ENCODE results near the gene ALAS1.

Gene ALAS1

GRCh38 chr3:52194485-52195290 lies 3.3 kb upstream of the ALAS1 start:
- no peak for DNase-seq (ENCODE audit: low read depth in 1 of 2, low spot score in 1 of 2)
- Histone ChIP-seq H3K27ac (replicated peaks) (no peak overlapping the region), H3K27me3 (ENCODE audit: insufficient read depth, poor library complexity, severe bottlenecking) (no peaks in the 10 kb centered on the region), H3K4me3 (replicated peaks; ENCODE audit: insufficient read depth, low read length) (no peak overlapping the region)
- no peak for TF ChIP-seq CTCF (IDR thresholded peaks at IDR 0.05; ENCODE audit: insufficient read depth, low read length)
- TF ChIP-seq SPI1 (IDR thresholded peaks at IDR 0.05; ENCODE audit: borderline replicate concordance, low read depth), result no peak
- TF ChIP-seq GABPA (IDR thresholded peaks at IDR 0.05; ENCODE audit: low read depth), result no peak
- TF ChIP-seq POLR2AphosphoS5 (IDR thresholded peaks at IDR 0.05; ENCODE audit: low read depth), result no peak
- TF ChIP-seq REST (IDR thresholded peaks at IDR 0.05; ENCODE audit: insufficient replicate concordance, low read depth), result no peak

- no peak for TF ChIP-seq POLR2AphosphoS5 (IDR thresholded peaks at IDR 0.05; ENCODE audit: low read depth)
- no peak for TF ChIP-seq CTCF (IDR thresholded peaks at IDR 0.05; ENCODE audit: insufficient read depth, low read length)
- TF ChIP-seq REST (IDR thresholded peaks at IDR 0.05; ENCODE audit: insufficient replicate concordance, low read depth), result no peak
- no peak for TF ChIP-seq GABPA (IDR thresholded peaks at IDR 0.05; ENCODE audit: low read depth)
- TF ChIP-seq SPI1 (IDR thresholded peaks at IDR 0.05; ENCODE audit: borderline replicate concordance, low read depth), result no peak
- Histone ChIP-seq H3K27ac (replicated peaks) (peak overlapping the region; percentile 88), H3K4me3 (replicated peaks; ENCODE audit: insufficient read depth, low read length) (no peak overlapping the region), H3K27me3 (ENCODE audit: insufficient read depth, poor library complexity, severe bottlenecking) (no peaks in the 10 kb centered on the region)
- no peak for DNase-seq (ENCODE audit: low read depth in 1 of 2, low spot score in 1 of 2)
Measured at GRCh38 chr3:52195291-52195597, 2.7 kb upstream of the ALAS1 start.

- peak; percentile 78 to 88 for DNase-seq (ENCODE audit: low read depth in 1 of 2, low spot score in 1 of 2)
- Histone ChIP-seq H3K4me3 (replicated peaks; ENCODE audit: insufficient read depth, low read length) (no peak overlapping the region), H3K27me3 (ENCODE audit: insufficient read depth, poor library complexity, severe bottlenecking) (no peaks in the 10 kb centered on the region), H3K27ac (replicated peaks) (peak overlapping the region; percentile 88)
- TF ChIP-seq CTCF (IDR thresholded peaks at IDR 0.05; ENCODE audit: insufficient read depth, low read length) (no peak), REST (IDR thresholded peaks at IDR 0.05; ENCODE audit: insufficient replicate concordance, low read depth) (no peak), POLR2AphosphoS5 (IDR thresholded peaks at IDR 0.05; ENCODE audit: low read depth) (0 out of 2 replicates have a peak, but pooled peaks have one; percentile 31), SPI1 (IDR thresholded peaks at IDR 0.05; ENCODE audit: borderline replicate concordance, low read depth) (no peak), GABPA (IDR thresholded peaks at IDR 0.05; ENCODE audit: low read depth) (no peak)
Measured at GRCh38 chr3:52195823-52196331, 2.1 kb upstream of the ALAS1 start.
